HepG2 (cell line): ENCODE measurements around the gene PAX4. TPM values are rescaled to one million over a fixed set of nuclear protein-coding genes. Genes with fewer than 3 reads are reported as not detected.

Experiments
- NFKBIZ ChIP-seq: IDR thresholded peaks from 2 replicates; pipeline ENCODE4 v1.6.1; 2018; ENCODE audit warnings: missing genetic modification reagents, missing compliant biosample characterization
- ONECUT2 ChIP-seq: sonication (generic); formaldehyde crosslinking; IDR thresholded peaks from 2 replicates; pipeline ENCODE4 v1.4.0; 2020; ENCODE audit warnings: missing genetic modification reagents
- PHF8 ChIP-seq: sonication (generic); formaldehyde crosslinking; IDR thresholded peaks from 2 replicates; pipeline ENCODE4 v1.5.0; 2020; ENCODE audit warnings: missing genetic modification reagents
- RARG ChIP-seq: sonication (generic); formaldehyde crosslinking; IDR thresholded peaks from 2 replicates; pipeline ENCODE4 v1.4.0; 2020; ENCODE audit warnings: low read depth, mild to moderate bottlenecking, missing genetic modification reagents
- RELA ChIP-seq: sonication (generic); formaldehyde crosslinking; IDR thresholded peaks from 2 replicates; pipeline ENCODE4 v1.4.0; 2020; ENCODE audit warnings: missing genetic modification reagents
- ZNF879 ChIP-seq: sonication (generic); formaldehyde crosslinking; IDR thresholded peaks from 2 replicates; pipeline ENCODE4 v1.8.1; 2023; ENCODE audit warnings: missing genetic modification reagents
- polyA plus RNA-seq, 8 experiments: library from polyadenylated mRNA; depleted of rRNA in 3 of 8; stranded (reverse) in 7 of 8; unstranded in 1 of 8; fragments of >200 nt; fragmentation: Illumina TruSeq in 4 of 8; extraction: Trizol in 4 of 8; gene quantifications; 2 replicates each; pipeline versions ENCODE4 v1.2.1 to v1.2.3, GENCODE V29; 2011 to 2016; ENCODE audit warnings: low read depth in 4 of 8, missing spikeins in 1 of 8, mixed read lengths in 1 of 8; ENCODE audit not compliant: insufficient read depth in 1 of 8
- total RNA-seq, 5 experiments: library from RNA; depleted of rRNA; stranded (reverse); fragments of >200 nt; fragmentation: Illumina TruSeq; extraction: Trizol; gene quantifications; 2 replicates each; pipeline ENCODE4 v1.2.3, GENCODE V29; 2016; ENCODE audit warnings: low read depth in 1 of 5
- TF ChIP-seq, protein P1 (sequence below): sonication (generic); formaldehyde crosslinking; IDR thresholded peaks from 2 replicates; pipeline ENCODE4 v1.4.0; 2020; ENCODE audit warnings: missing genetic modification reagents, mild to moderate bottlenecking, borderline replicate concordance
- TF ChIP-seq, protein P2 (sequence below): sonication (generic); formaldehyde crosslinking; IDR thresholded peaks from 2 replicates; pipeline ENCODE4 v1.4.0; 2020; ENCODE audit warnings: mild to moderate bottlenecking, missing genetic modification reagents
- TF ChIP-seq, protein P3 (sequence below): sonication (generic); formaldehyde crosslinking; IDR thresholded peaks from 2 replicates; pipeline ENCODE4 v1.4.0; 2020; ENCODE audit warnings: low read depth, mild to moderate bottlenecking, missing genetic modification reagents
- TF ChIP-seq, protein P4 (sequence below): IDR thresholded peaks from 2 replicates; pipeline ENCODE4 v1.6.1; 2016; ENCODE audit warnings: missing genetic modification reagents, missing compliant biosample characterization
- TF ChIP-seq, protein P5 (sequence below): IDR thresholded peaks from 2 replicates; pipeline ENCODE4 v1.6.1; 2016; ENCODE audit warnings: low read depth, missing genetic modification reagents, missing compliant biosample characterization

PAX4 gene
- total and polyA plus RNA-seq, 2 of the 13 experiments (the other 11 are each of a cell fraction or from before 2014, with no cell fraction given), result not detected

DNA sequence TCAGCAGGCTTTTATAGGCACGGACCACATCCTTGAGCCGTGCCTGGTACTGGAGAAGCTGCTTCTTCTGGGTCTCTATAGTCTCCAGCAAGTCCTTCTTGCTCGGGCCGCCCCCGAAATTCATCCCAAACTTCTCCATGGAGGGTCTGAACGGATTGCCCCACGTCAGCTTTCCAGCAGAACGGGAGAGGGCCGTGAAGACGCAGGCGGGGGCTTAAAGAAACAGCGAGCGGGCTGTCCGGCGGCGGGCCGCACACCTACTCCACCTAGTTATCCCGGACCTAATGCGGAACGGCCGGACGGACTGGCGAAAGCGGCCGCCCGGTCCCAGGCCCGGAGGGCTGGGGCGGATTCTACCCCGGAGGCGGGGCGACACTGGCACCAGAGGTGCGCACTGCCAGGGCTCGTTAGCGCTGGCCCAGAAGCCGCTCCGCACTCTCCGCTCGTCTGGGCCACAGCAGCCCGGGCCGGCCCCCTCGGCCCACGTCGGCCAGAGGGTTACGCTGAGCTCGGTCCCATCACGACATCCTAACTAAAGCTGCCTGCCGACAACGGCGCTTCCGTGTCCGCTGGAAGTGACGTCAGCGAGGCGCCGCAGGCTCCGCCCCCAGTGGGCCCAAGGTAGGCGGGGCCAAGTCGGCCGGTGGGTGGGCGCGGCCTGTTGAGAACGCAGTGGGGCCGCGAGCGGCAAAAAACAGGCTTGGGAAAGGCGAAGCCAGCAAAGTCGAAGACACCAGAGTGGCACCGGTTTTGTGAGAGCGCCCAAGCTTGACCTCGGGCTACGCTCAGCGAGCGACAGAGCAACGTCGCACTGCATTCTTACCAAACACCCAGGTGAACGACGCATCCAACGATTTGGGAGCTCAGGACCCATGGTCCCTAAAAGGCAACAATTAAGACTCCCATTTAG, 32.6 kb downstream of the PAX4 start, which contains the start of gene GCC1 (continued):
- TF ChIP-seq, protein P1, sequence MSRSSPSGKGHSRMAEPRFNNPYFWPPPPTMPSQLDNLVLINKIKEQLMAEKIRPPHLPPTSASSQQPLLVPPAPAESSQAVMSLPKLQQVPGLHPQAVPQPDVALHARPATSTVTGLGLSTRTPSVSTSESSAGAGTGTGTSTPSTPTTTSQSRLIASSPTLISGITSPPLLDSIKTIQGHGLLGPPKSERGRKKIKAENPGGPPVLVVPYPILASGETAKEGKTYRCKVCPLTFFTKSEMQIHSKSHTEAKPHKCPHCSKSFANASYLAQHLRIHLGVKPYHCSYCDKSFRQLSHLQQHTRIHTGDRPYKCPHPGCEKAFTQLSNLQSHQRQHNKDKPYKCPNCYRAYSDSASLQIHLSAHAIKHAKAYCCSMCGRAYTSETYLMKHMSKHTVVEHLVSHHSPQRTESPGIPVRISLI (CRISPR knock-in tag), result peak; percentile 48; the same call in 1 of the 2 replicates
- TF ChIP-seq, protein P2, sequence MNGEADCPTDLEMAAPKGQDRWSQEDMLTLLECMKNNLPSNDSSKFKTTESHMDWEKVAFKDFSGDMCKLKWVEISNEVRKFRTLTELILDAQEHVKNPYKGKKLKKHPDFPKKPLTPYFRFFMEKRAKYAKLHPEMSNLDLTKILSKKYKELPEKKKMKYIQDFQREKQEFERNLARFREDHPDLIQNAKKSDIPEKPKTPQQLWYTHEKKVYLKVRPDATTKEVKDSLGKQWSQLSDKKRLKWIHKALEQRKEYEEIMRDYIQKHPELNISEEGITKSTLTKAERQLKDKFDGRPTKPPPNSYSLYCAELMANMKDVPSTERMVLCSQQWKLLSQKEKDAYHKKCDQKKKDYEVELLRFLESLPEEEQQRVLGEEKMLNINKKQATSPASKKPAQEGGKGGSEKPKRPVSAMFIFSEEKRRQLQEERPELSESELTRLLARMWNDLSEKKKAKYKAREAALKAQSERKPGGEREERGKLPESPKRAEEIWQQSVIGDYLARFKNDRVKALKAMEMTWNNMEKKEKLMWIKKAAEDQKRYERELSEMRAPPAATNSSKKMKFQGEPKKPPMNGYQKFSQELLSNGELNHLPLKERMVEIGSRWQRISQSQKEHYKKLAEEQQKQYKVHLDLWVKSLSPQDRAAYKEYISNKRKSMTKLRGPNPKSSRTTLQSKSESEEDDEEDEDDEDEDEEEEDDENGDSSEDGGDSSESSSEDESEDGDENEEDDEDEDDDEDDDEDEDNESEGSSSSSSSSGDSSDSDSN (CRISPR knock-in tag), result peak; percentile 92
- TF ChIP-seq PHF8 (CRISPR knock-in tag) (peak; percentile 97), ZNF879 (CRISPR knock-in tag) (no peak), ONECUT2 (CRISPR knock-in tag) (0 out of 2 replicates have a peak, but pooled peaks have one; percentile 8), RELA (CRISPR knock-in tag) (no peak), RARG (CRISPR knock-in tag) (0 out of 2 replicates have a peak, but pooled peaks have one; percentile 46), NFKBIZ (CRISPR knock-in tag) (no peak)
- TF ChIP-seq, protein P3, sequence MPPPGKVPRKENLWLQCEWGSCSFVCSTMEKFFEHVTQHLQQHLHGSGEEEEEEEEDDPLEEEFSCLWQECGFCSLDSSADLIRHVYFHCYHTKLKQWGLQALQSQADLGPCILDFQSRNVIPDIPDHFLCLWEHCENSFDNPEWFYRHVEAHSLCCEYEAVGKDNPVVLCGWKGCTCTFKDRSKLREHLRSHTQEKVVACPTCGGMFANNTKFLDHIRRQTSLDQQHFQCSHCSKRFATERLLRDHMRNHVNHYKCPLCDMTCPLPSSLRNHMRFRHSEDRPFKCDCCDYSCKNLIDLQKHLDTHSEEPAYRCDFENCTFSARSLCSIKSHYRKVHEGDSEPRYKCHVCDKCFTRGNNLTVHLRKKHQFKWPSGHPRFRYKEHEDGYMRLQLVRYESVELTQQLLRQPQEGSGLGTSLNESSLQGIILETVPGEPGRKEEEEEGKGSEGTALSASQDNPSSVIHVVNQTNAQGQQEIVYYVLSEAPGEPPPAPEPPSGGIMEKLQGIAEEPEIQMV (CRISPR knock-in tag), result 0 out of 2 replicates have a peak, but pooled peaks have one; percentile 68
- TF ChIP-seq, protein P4, sequence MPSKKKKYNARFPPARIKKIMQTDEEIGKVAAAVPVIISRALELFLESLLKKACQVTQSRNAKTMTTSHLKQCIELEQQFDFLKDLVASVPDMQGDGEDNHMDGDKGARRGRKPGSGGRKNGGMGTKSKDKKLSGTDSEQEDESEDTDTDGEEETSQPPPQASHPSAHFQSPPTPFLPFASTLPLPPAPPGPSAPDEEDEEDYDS (CRISPR knock-in tag), result peak; percentile 65
- TF ChIP-seq, protein P5, sequence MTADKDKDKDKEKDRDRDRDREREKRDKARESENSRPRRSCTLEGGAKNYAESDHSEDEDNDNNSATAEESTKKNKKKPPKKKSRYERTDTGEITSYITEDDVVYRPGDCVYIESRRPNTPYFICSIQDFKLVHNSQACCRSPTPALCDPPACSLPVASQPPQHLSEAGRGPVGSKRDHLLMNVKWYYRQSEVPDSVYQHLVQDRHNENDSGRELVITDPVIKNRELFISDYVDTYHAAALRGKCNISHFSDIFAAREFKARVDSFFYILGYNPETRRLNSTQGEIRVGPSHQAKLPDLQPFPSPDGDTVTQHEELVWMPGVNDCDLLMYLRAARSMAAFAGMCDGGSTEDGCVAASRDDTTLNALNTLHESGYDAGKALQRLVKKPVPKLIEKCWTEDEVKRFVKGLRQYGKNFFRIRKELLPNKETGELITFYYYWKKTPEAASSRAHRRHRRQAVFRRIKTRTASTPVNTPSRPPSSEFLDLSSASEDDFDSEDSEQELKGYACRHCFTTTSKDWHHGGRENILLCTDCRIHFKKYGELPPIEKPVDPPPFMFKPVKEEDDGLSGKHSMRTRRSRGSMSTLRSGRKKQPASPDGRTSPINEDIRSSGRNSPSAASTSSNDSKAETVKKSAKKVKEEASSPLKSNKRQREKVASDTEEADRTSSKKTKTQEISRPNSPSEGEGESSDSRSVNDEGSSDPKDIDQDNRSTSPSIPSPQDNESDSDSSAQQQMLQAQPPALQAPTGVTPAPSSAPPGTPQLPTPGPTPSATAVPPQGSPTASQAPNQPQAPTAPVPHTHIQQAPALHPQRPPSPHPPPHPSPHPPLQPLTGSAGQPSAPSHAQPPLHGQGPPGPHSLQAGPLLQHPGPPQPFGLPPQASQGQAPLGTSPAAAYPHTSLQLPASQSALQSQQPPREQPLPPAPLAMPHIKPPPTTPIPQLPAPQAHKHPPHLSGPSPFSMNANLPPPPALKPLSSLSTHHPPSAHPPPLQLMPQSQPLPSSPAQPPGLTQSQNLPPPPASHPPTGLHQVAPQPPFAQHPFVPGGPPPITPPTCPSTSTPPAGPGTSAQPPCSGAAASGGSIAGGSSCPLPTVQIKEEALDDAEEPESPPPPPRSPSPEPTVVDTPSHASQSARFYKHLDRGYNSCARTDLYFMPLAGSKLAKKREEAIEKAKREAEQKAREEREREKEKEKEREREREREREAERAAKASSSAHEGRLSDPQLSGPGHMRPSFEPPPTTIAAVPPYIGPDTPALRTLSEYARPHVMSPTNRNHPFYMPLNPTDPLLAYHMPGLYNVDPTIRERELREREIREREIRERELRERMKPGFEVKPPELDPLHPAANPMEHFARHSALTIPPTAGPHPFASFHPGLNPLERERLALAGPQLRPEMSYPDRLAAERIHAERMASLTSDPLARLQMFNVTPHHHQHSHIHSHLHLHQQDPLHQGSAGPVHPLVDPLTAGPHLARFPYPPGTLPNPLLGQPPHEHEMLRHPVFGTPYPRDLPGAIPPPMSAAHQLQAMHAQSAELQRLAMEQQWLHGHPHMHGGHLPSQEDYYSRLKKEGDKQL (CRISPR knock-in tag), result 0 out of 2 replicates have a peak, but pooled peaks have one; percentile 16
- TF ChIP-seq, all 625 proteins: peak for 222
